Parathyroid adenoma (tissue), 2 donors: ENCODE measurements around the gene SPECC1L.

Experiments used
- H2AFZ ChIP-seq: fragments of 300-600 bp; sonication (generic); one replicate; pipeline ENCODE4 v1.7.0; 2017; ENCODE audit warnings: antibody characterized with exemption, mild to moderate bottlenecking
- H3K27ac ChIP-seq: fragments of 300-600 bp; sonication (generic); one replicate; pipeline ENCODE4 v1.7.0; 2017
- H3K27me3 ChIP-seq: fragments of 300-600 bp; sonication (generic); one replicate; pipeline ENCODE4 v1.7.0; 2017; ENCODE audit warnings: low read length; ENCODE audit not compliant: control insufficient read depth, insufficient read depth
- H3K36me3 ChIP-seq: fragments of 300-600 bp; sonication (generic); one replicate; pipeline ENCODE4 v1.7.0; 2017; ENCODE audit warnings: low read length; ENCODE audit not compliant: control insufficient read depth, insufficient read depth
- H3K4me1 ChIP-seq: fragments of 300-600 bp; sonication (generic); one replicate; pipeline ENCODE4 v1.7.0; 2017; ENCODE audit warnings: control low read depth
- H3K4me2 ChIP-seq: fragments of 300-600 bp; sonication (generic); one replicate; pipeline ENCODE4 v1.7.0; 2017; ENCODE audit warnings: low read length
- H3K4me3 ChIP-seq: fragments of 300-600 bp; sonication (generic); one replicate; pipeline ENCODE4 v1.7.0; 2017; ENCODE audit warnings: low read depth, low read length
- H3K79me2 ChIP-seq: fragments of 300-600 bp; sonication (generic); one replicate; pipeline ENCODE4 v1.7.0; 2017; ENCODE audit warnings: control low read depth
- H3K9ac ChIP-seq: fragments of 300-600 bp; sonication (generic); one replicate; pipeline ENCODE4 v1.7.0; 2017; ENCODE audit warnings: mild to moderate bottlenecking
- H3K9me3 ChIP-seq: fragments of 300-600 bp; sonication (generic); one replicate; pipeline ENCODE4 v1.7.0; 2017; ENCODE audit warnings: low read length; ENCODE audit not compliant: control insufficient read depth
- TF ChIP-seq, protein P1 (sequence below): fragments of 300-600 bp; sonication (generic); IDR thresholded peaks from one replicate; pipeline ENCODE4 v1.7.0; 2017; ENCODE audit warnings: antibody characterized with exemption, mild to moderate bottlenecking
- donor health status: primary hyperparathyroidism.

The SPECC1L gene

GRCh38 chr22:24376002-24376401 lies 105.4 kb downstream of the SPECC1L start:
- TF ChIP-seq, protein P1, sequence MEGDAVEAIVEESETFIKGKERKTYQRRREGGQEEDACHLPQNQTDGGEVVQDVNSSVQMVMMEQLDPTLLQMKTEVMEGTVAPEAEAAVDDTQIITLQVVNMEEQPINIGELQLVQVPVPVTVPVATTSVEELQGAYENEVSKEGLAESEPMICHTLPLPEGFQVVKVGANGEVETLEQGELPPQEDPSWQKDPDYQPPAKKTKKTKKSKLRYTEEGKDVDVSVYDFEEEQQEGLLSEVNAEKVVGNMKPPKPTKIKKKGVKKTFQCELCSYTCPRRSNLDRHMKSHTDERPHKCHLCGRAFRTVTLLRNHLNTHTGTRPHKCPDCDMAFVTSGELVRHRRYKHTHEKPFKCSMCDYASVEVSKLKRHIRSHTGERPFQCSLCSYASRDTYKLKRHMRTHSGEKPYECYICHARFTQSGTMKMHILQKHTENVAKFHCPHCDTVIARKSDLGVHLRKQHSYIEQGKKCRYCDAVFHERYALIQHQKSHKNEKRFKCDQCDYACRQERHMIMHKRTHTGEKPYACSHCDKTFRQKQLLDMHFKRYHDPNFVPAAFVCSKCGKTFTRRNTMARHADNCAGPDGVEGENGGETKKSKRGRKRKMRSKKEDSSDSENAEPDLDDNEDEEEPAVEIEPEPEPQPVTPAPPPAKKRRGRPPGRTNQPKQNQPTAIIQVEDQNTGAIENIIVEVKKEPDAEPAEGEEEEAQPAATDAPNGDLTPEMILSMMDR, result no peak
- Histone ChIP-seq H3K9ac (no peak overlapping the region), H3K4me3 (no peak overlapping the region), H3K27ac (no peak overlapping the region), H3K79me2 (no peaks in the 10 kb centered on the region), H2AFZ (no peak overlapping the region), H3K4me2 (no peak overlapping the region), H3K4me1 (no peaks in the 10 kb centered on the region), H3K9me3 (no peaks in the 10 kb centered on the region), H3K36me3 (no peaks in the 10 kb centered on the region), H3K27me3 (no peaks in the 10 kb centered on the region)

GRCh38 chr22:24376586-24376985 lies 106.0 kb downstream of the SPECC1L start:
- no peaks in the 10 kb centered on the region for H3K79me2 ChIP-seq
- H3K4me3 ChIP-seq, result no peak overlapping the region
- H3K27me3 ChIP-seq, result no peaks in the 10 kb centered on the region
- no peak overlapping the region for H3K27ac ChIP-seq
- no peak overlapping the region for H2AFZ ChIP-seq
- no peak overlapping the region for H3K9ac ChIP-seq
- TF ChIP-seq, protein P1, result no peak
- H3K4me2 ChIP-seq, result no peak overlapping the region
- H3K9me3 ChIP-seq, result no peaks in the 10 kb centered on the region
- H3K4me1 ChIP-seq, result no peaks in the 10 kb centered on the region
- H3K36me3 ChIP-seq, result no peaks in the 10 kb centered on the region

GRCh38 chr22:24379536-24379935 lies 108.9 kb downstream of the SPECC1L start:
- Histone ChIP-seq H2AFZ (no peak overlapping the region), H3K4me3 (no peak overlapping the region), H3K9me3 (no peaks in the 10 kb centered on the region), H3K27me3 (no peaks in the 10 kb centered on the region), H3K79me2 (no peaks in the 10 kb centered on the region), H3K4me1 (no peaks in the 10 kb centered on the region), H3K4me2 (no peak overlapping the region), H3K9ac (no peak overlapping the region), H3K36me3 (no peaks in the 10 kb centered on the region), H3K27ac (no peak overlapping the region)
- TF ChIP-seq, protein P1, result no peak

- Histone ChIP-seq H3K4me3 (no peak overlapping the region), H3K9me3 (no peaks in the 10 kb centered on the region), H2AFZ (no peak overlapping the region), H3K27me3 (no peaks in the 10 kb centered on the region), H3K4me1 (no peaks in the 10 kb centered on the region), H3K4me2 (no peak overlapping the region), H3K27ac (no peak overlapping the region), H3K79me2 (no peaks in the 10 kb centered on the region), H3K9ac (no peak overlapping the region), H3K36me3 (no peaks in the 10 kb centered on the region)
- TF ChIP-seq, protein P1, result no peak
These were observed 109.7 kb downstream of the SPECC1L start for GRCh38 chr22:24380220-24380904.

DNA sequence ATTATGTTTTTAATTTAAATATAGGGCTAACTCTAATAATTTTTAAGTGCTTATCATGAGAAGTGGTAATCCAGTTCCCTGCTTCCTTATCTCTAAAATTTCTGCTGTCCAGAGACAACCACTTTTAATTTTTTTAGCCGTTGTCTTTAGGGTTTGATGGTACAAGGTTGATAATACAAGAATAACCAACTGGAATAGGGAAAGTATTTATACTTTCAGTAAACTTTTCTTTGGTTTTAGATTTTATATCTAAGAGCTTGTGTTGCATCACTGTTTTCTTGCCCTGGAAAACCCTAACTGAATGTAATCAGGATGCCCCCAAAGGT lies 110.2 kb downstream of the SPECC1L start:
- H3K4me1 ChIP-seq, result no peaks in the 10 kb centered on the region
- H3K9ac ChIP-seq, result no peak overlapping the region
- no peak overlapping the region for H3K27ac ChIP-seq
- H3K9me3 ChIP-seq, result no peaks in the 10 kb centered on the region
- H2AFZ ChIP-seq, result no peak overlapping the region
- H3K27me3 ChIP-seq, result no peaks in the 10 kb centered on the region
- no peaks in the 10 kb centered on the region for H3K36me3 ChIP-seq
- TF ChIP-seq, protein P1, result no peak
- no peak overlapping the region for H3K4me3 ChIP-seq
- H3K4me2 ChIP-seq, result no peak overlapping the region
- no peaks in the 10 kb centered on the region for H3K79me2 ChIP-seq
